HG03378 (cell line): ENCODE results near the gene OPRL1.

Source experiments
- ATAC-seq: cut with Tn5 transposase; IDR thresholded peaks from one replicate; pipeline ENCODE4 v1.9.1; 2021; ENCODE audit warnings: mild to moderate bottlenecking, moderate library complexity; ENCODE audit not compliant: unreplicated experiment

OPRL1 gene

DNA sequence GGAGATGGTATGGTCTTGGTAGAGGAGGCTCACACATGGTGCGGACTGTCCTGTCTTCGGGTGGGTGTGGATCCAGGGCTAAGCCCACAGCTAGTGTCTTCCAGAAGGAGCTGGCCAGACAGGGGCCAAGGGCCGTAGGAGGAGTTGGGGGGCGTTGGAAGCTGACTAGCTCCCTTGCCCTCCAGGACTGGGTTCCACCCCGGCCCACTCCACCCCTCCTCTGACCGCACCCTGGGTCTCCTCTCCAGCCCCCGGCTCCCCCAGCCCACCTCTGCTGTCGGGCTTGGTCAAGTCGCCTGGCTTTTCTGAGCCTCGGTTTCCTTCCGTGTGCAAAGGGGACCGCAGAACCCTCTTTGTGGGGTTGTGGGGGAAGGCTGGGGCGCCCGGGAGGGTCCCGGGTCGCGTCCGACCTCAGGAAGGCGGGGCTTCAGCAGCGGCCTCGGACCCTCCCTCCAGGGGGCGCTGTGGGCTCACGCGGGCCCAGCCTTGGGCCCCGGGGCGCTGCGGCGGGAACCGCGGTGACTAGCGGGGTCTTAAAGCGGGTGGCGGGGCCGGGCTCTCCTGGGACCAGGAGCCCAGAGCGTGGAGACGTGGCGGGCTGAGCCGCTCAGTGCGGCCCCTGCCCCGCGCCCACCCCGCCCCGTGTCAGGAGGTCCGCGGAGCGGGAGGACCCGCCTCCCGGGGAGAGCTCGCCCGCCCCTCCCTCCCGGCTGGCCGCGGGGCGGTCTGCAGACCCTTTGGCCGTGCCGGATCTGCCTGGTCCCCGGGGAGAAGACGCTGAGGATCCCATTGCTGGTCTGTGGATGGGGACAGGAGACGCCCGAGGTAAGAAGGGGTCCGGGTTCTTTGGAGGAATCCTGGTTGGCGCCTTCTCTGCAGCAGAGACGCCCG lies 22.1 kb downstream of the OPRL1 start:
- no peak for ATAC-seq

DNA sequence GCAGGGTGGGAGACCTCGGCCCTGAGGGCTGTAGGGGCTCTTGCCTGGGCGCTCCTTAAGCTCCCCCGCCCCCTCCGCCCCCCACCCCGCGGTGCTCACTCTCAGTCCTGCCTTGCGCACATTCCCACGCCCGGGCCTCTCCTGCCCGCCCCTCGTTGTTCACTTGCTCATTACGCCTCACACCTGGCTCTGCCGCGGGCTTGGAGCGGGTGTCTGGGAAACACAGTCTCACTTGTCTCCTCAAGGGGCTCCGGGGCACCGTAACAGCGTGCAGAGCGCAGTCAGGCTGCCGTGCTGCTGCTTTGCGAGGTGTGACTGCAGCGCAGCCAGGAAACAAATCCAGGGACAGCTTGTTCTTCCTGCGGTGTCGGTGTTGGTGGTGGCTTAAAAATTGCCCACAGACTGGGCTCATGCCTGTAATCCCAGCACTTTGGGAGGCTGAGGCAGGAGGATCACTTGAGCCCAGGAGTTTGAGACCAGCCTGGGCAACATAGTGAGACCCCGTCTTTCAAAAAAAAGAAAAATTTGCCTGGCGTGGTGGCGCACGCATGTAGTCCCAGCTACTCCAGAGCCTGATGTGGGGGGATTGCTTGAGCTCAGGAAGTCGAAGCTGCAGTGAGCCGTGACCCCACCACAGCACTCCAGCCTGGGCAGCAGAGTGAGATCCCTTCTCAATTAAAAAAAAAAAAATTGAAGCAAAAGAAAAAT lies 22.9 kb downstream of the OPRL1 start:
- no peak for ATAC-seq

GRCh38 chr20:64103871-64104666 lies 24.2 kb downstream of the OPRL1 start:
- ATAC-seq, result no peak

DNA sequence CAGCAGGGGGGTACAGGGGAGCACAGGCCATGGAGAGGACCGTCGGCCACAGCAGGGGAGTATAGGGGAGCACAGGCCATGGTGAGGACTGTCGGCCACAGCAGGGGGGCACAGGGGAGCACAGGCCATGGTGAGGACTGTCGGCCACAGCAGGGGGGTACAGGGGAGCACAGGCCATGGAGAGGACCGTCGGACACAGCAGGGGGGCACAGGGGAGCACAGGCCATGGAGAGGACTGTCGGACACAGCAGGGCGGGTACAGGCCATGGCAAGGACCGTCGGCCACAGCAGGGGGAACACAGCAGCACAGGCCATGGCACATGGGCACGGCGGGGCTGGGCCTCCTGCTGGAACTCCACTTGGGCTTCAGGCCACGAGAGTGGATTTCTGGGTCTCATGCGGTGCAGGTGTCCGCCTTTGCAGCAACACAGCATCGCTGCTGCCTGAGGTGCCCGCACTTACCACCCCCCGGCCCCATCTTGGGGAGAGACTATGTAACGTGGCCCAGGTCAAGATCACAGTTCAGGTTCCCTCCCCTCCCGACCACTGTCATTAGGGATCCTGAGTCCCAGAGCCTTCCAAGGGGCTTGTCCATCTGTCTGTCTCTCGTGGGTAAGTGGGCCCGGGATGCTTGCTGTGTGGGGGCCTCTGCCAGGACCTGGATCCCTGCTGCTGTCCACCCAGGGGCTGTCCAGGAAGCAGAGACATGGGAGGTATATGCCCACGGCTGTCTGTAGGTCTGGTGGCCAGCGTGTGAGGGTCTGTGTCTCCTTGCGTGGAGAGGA lies 25.0 kb downstream of the OPRL1 start:
- no peak for ATAC-seq

DNA sequence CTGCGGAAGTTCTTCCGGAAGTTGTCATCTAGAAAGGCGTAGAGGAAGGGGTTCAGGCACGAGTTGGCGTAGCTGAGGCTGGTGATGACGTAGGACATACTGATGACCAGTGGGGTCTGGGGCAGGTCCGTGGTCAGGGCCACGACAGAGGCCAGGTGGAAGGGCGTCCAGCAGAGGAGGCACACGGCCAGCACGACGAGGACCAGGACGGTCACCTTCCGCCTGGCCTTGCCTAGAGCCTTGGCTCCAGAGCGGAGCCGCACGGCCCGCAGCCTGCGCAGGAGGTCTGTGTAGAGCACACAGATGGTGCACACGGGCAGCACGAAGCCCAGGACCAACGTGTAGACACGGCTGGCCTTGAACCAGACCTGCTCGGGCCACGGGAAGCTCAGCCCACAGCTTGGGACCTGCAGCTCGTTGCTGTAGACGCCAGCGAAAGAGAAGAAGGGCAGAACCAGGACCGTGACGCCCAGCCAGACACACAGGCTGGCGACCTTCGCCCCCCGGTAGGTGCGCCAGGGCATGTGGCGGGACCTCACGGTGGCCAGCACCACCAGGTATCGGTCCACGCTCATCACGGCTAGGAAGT lies 26.1 kb downstream of the OPRL1 start:
- no peak for ATAC-seq

DNA sequence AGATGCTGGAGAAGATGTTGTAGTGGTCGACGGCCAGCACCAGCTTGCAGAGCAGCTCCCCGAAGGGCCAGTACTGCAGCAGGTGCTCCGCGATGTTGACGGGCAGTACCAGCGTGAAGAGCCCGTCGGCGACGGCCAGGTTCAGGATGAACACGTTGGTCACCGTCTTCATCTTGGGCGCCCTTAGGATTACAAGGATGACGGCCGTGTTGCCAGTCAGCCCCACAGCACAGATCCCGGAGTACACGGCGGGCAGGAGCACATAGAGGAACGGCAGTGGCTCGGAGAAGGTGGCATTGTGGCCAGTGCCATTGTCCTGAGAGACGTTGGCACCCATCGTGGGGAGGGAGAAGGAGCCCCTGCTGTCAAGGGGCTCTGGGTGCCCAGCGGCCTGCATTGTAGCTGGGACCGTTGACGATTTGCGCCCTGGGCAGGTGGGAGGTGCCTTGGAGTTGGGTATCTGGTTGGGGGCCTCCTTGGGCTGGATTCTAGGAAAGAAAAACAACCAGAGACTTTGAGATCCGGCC lies 26.6 kb downstream of the OPRL1 start:
- no peak for ATAC-seq

GRCh38 chr20:64106981-64107735 lies 27.3 kb downstream of the OPRL1 start, which contains the start of gene NPBWR2:
TSS of gene NPBWR2 (minus strand) at chr20:64107565. CDS start at chr20:64106831, 734 bp downstream.
- ATAC-seq, result no peak

DNA sequence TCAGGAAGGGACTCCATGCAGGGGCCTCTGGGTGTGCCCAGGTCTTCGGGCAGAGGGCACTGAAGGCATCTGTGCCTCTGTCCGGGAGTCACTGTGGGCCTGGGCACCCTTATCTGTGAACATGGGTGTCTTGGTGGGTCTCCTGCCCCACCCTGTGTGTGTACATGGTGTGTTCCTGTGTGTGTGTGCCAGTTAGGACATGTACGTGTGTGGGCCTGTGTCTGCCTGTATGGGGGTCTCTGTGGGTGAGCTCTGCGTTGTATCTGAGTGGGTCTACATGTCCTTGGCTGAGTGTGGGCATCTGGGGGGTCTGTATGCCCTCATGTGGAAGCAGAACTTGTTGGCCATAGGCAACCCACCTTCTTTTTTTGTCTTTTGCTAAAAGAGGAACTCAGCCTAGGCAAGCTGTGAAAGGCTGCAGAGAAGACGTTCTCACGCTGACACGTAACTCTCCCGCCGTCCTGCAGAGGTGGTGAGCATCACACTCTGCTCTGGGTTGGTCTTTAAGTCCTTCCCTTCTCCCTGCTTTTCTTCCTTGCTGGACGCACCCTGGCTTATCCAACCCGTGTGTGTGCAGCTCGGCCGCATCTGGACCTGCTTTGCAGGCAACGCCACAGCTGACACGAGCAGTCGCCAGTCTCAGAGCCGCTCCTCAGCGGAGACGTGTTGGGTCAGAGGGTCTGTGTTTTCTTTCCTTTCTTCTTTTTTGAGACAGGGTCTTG lies 28.0 kb downstream of the OPRL1 start:
- no peak for ATAC-seq

GRCh38 chr20:64108731-64109681 lies 29.1 kb downstream of the OPRL1 start:
- ATAC-seq, result no peak

DNA sequence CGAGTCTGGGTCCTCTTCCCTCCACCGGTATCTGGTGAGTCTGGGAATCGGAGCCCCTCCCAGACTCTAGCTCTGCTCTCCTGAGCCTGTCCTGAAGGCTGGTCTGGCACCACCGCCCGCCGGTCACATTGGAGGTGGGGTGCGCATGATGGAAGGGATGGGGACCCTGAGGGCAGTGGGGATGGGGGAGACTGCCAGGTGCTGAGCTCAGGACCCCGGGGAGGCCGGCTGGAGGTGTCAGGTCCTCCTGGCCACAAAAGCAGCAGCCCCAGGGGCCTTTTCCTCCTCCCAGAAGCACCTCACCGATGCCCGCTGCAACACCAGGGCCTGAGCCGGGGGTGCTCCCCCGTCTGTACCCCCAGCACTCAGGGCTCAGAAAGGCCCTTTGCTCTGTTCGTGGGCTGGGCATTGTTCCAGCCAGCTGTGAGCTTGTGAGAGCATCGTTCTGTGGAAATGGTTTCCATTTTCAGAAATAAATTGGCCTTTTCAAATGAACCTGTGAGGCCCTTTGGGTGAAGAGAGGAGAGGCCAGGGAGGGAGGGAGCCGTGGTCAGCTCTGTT lies 30.0 kb downstream of the OPRL1 start:
- no peak for ATAC-seq

DNA sequence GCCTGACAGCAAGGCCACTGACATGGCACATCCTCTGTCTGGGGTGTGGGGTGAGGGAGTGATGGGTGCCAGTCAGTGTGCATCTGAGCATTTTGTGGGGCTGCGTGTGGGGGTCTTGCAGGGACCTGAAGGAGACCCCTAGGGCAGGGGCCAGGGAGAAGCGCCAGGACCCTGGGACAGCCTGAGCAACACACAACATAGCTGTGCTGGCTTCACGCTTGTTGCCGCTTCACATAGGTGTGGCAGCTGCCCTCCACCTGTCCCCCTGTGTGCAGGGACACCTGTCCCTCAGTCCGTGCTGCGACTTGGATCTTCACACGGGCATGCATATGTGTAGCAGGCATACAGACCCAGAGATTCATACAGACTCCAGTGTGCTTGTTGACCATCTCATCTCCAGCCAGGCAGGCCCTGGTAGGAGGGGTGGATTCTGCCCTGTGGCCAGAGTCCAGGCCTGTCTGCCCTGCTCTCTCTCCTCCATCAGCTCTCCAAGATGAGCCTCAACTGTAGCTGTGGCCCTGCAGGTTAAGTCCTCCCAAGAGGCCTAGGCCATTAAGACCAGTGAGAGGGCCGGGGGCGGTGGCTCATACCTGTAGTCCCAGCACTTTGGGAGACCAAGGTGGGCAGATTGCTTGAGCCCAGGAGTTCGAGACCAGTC lies 30.7 kb downstream of the OPRL1 start:
- ATAC-seq, result no peak

DNA sequence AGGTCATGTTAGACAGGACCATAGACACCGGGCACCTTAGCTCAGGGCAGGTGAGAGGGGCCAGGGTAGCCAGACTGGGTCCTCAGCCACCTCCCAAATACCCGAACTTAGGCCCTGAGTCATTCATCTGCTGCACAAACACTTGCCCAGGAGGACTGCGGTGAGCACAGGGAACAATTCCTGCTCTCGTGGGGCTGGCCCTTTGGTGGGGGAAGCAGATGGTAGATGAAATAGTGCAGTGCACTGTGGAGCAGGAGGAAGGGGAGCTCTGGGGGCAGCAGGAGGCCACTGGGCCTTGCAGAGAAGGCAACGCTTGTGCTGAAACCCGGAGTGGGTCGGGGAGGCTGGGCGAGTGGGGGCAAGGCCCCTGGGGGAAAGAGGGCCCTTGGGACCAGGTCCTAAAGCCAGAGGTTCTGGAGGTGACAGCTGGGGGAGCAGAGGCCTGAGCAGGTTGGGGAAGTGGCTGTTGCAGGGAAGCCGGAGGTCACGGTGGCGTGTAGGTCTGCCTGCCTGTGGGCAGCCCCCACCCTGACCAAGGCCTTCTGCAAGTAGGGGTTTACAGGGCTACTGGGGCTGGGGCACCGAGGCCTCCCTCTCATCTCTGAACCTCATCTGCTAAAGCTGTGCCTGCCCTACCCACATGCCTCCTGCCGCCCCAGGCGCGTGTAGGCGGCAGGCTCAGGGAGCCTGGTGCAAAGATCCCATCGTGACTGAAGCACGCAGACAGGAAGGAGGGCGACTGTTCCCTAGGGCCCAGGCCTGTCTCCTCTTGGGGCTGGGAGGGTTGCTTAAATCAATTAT lies 32.2 kb downstream of the OPRL1 start:
- no peak for ATAC-seq

GRCh38 chr20:64112691-64113443 lies 33.0 kb downstream of the OPRL1 start:
- no peak for ATAC-seq

DNA sequence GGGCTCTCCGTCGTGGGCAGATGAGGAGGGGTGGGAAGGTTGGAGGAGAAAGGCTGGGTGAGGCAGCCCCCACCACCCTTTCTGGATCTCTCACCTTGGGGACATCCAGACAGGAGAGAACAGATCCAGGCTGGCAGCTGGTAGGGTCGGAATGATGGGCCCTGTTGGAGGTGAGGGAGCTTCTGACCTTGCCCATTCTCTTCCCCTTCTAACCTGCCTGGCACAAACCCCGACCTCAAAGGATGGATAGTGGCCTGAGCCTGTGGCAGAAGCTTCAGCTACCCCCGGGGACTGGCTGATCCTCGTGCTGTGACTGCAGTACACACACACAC lies 33.5 kb downstream of the OPRL1 start:
- no peak for ATAC-seq

DNA sequence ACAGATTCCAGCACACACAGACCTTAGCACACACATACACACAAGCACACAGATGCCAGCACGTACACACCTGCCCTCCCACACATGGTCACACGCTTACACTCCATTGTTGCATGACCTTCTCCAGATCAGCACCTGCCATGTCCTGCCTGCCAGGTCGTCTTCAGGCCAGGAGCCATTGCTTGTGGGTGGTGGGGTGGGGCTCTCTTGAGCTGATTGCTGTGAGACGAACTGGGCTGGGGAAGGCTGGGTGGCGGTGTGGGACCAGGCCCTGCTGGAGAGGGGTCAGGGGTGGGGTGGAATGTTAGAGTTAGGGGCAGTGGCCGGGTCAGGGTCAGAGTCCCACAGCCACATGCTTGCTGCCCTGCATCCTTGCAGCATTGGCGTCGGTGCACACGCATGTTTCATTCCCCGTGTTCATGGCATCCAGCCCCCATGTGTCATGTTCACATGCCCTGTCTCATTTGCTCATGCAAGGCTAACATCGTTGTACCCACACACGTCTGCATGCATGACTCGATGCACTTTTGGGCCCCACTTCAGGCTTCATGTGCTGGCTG lies 34.0 kb downstream of the OPRL1 start:
- ATAC-seq, result no peak
